Activated T-cell treated with anti-CD3 and anti-CD28 coated beads for 4 hours (primary cell): Measurements from ENCODE around the gene BCKDK.

Source experiments
- DNase-seq: peaks from one replicate; pipeline ENCODE4 v3.0.0-alpha.2; 2020

BCKDK gene

DNA sequence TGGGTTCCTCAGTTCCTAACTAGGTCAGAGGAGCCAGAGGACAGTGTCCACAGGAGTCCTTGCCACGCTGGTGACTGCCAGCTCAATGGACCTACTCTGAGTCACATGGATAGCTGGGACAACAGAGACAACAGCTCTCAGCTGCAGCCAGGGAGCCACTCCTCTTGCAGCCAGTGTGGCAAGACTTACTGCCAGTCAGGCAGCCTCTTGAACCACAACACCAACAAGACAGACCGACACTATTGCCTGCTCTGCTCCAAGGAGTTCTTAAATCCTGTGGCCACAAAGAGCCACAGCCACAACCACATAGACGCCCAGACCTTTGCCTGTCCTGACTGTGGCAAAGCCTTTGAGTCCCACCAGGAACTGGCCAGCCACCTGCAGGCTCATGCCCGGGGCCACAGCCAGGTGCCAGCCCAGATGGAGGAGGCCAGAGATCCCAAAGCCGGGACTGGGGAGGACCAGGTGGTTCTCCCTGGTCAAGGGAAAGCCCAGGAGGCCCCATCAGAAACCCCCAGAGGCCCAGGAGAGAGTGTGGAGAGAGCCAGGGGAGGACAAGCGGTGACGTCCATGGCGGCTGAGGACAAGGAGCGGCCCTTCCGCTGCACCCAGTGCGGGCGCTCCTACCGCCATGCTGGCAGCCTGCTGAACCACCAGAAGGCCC is 27.3 kb upstream of the BCKDK start:
- DNase-seq = no peak

DNA sequence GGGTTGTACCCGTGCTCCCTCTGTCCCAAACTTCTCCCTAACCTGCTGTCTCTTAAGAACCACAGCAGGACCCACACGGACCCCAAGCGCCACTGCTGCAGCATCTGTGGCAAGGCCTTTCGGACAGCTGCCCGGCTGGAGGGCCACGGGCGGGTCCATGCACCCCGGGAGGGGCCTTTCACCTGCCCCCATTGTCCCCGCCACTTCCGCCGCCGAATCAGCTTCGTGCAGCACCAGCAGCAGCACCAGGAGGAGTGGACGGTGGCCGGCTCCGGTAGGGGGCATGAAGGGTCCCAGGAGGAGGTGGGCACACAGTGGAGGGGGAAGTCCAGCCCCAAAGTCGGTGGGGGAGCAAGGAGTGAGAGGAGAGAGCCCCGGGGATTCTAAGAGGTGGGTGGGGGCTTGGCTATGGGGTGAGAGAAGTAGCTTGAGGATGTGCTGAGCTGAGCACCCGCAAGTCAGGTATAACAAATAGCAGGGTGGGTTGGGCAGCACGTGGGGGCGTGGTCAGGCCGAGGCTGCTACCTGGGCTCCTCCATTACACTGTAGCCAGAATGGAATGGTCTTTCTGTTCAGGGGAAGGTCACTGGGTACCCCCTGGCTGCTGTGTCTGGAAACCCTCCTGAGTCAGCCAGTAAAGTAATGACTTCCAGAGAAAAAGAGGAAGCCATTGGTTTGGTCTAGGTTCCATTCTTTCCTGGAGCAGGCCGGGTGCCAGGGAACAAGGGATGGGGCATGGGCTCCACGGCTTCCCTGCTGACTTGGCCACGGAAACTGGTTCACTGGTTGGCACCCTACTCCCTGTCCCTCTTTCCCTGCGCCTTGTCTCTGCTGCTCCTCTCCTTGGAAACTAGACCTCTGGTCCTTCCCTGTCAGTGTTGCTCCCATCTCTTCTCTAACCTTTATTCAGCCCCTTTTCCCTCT is 26.5 kb upstream of the BCKDK start:
- DNase-seq = no peak

DNA sequence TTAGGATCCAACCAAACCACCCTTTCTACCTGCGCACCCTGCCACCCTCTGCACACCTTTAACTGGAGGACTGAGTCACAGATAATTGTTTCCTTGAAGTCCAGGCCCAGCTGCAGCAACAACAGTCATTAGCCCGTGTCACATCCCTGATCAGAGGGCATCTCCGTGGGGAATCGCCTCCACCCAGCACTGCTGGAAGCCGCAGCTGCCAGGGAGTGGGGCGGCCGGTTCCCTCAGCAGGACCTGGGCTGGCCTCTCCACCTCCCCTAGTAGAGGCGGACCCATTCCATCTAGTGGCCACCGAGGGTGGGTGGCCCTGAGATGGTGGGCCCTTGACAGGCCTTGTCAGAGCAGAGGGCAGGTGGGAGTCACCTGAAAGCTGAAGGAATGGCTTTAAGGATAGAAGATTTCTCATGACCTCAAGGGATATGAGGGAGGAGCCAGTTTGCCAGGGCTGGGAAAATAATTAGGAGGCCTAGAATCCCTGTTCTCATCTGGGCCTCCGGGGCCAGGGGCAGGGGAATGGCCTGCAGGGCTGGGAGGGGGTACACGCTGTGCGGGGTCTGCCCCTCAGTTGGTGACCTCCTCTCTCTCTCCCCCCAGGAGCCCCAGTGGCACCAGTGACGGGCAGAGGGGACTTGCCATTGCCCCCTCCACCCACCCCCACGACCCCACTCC is 25.7 kb upstream of the BCKDK start:
- no peak for DNase-seq

DNA sequence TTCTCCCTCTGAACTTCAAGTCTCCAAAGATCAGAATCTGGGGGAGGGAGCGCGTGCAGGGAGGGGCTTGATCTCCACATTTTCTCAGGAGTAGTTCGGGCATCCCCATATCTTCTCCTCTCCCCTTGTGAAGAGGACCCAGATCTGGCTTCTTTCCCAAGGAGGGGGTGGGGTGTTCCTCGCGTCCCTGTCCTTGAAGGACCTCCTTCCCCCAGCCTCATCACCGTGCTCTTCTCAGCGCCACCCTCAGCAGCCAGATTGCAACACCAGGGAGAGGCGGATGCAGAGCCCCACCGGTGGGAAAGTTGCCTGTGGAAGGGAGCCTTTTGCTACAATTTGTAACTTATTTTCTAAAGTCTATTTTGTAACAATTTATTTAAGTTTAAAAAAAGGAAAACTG is 25.1 kb upstream of the BCKDK start:
- DNase-seq = no peak

DNA sequence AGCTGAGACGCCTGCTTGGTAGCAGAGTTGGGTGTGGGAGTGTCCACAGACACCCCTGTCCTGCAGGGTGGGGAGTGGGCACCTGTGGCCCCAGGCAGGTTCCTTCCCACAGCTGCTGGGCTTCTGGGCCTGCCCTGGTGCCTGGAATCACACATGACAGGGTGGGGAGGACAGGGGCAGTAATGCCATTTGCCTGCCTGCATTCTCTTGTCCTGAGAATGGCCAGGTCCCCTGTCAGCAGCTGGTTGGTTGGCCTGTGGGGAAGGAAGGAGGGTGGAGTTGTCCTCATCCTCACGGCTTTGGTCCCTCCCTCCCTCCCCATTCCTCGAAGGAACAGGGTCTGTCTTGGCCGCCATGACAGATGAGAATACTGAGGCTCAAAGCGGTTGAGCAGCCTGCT is 24.6 kb upstream of the BCKDK start:
- DNase-seq = no peak

DNA sequence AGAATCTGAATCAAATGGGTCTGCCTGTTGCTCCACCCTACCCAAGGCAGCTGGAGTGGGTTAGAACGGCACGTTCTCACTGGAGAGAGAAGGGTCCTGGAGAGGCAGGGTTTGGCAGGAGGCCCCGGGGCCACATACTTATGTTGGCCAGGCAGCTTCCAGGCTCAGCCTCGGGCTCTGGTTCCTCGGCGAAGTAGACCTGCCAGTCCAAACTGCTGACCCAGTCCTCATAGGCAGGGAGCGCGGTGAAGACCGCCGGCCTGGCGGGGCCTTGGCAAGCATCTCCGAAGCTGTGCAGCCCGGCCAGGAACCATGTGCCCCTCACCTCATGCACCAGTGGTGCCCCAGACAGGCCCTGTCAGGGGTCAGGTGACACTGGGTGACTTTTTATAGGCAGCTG is 24.2 kb upstream of the BCKDK start:
- no peak for DNase-seq

DNA sequence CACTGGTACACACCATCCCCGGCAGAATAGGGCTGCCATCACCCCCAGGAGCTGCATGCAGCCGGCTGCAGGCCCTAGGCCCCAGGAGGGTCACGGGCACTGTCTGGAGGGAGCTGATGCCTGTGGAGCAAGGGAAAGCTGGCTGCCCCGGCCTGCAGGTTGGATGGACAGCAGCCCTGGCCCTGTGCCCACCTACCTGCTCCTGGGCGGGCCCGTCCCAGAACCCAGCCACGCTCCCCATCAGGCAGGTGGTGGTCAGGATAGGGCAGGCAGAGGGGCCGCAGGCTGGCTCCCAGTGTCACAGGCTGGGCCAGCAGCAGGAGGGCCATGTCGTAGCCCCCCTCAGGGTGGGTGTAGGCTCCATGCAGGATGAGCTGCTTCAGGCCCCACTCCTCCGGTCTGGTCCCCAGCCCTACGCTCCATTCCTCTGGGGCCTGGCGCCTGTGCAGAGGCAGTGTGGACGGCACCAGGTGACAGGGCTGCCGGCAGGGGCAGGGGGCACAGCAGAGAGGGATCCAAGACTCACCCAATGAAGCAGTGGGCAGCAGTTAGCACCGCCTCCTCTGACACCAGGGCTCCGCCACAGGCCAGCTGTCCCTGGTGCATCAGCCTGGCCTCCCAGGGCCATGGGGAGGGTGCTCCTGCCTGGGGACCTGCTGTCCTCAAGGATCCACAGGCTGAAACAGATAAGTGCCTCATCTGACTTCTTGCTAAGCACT is 23.4 kb upstream of the BCKDK start:
- no peak for DNase-seq

DNA sequence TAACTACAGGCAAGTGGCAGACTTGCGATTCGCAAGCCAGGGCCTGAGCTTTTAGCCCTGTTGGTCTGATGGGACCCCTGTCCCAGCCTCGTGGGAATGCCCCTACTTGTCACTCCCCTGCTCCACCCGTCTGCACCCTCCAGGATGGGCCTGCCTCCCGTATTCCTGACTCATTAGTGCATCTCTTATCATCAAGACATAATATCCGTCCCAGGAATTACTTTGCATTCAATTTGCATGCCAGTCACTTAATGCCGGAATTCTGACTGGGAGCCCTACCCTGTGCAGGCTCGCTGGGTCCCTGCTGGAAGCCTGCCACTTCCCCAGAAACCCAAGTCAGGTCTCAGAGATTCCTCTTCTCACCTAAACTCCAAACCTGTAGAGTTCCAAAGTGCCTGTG is 22.8 kb upstream of the BCKDK start:
- no peak for DNase-seq

DNA sequence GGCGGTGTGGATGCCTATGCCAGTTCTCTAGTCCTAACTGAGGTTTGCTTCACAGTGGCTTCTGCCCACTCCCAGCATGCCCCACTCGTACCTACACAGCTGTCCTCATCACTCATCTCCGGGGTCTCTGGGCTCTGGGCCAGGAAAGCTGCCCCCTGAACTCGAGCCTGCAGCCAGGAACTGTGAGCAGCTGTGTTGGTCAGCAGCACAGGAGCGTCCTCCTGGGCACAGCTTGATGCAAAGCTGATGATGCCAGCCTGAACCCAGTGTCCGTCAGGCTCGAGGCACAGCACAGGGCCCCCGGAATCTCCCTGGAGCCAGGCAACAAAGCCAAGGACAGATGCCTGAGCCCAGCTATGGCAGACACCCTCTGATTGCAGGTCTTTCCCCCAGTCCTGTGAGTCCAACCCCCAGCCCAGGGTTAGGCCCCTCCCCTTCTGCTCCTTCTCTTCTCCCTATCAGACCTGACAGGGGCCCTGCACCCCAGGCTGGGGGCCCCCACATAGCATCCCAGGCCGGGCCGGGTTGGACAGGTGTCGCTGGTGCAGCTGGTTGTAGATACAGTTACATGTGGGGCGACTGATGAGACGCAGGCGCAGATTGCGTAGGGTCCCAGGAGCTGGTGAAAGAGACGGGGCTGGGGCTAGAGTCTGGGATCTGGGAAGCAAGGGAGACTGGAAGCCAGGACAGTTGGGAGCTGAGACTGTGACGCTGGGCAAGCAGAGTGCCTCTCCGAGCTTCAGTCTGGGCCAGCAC is 22.1 kb upstream of the BCKDK start:
- DNase-seq = no peak

DNA sequence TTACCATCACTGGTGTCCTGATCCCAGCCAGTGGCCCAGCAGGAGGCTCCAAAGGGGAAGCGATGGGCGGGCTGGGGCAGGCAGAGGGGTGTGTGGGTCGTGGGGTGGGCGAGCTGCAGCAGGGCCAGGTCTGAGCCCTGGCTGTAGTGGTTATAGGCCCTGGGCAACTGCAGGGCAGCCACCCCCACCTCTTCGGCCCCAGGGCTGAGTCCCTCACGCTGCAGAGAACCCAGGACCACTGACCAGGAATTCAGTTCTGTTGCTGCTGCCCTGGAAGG is 21.6 kb upstream of the BCKDK start:
- DNase-seq = no peak

DNA sequence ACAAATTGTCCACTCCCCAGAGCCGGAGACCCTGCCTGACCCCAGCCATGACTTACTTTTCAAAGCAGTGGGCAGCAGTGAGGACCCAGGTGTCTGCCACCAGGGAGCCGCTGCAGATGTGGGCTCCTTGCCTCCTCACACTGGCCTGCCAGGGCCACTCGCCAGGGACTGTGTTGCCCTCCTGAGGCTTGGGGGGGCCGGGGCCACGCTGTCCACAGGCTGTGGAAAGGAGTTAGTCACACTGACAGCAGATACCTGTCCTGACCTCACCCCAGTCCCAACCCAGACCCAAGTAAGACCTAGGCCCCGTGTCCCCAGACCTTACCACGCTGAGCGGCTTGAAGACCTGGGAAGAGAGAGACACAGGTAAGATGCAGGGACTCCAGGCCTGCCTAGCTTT is 20.7 kb upstream of the BCKDK start:
- DNase-seq = no peak

DNA sequence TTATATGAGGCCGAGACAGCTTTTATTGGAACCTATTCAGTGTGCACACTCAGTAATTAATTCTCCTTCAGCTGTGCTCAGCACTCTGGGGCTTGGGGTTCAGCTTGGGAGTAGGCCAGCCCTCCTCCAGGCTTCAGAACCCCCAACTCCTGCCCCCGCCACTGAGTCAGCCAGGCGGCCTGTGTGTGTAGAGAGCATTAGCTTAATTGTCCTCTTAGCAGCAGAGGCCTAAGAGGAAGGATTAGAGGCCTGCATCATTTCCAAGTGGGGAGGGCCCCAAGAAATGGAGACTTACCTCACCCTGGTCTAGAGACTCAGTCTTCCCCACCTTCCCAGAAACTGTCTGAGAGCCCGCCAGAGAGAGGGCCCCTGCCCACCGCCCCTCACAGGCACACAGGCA is 20.2 kb upstream of the BCKDK start:
- no peak for DNase-seq

DNA sequence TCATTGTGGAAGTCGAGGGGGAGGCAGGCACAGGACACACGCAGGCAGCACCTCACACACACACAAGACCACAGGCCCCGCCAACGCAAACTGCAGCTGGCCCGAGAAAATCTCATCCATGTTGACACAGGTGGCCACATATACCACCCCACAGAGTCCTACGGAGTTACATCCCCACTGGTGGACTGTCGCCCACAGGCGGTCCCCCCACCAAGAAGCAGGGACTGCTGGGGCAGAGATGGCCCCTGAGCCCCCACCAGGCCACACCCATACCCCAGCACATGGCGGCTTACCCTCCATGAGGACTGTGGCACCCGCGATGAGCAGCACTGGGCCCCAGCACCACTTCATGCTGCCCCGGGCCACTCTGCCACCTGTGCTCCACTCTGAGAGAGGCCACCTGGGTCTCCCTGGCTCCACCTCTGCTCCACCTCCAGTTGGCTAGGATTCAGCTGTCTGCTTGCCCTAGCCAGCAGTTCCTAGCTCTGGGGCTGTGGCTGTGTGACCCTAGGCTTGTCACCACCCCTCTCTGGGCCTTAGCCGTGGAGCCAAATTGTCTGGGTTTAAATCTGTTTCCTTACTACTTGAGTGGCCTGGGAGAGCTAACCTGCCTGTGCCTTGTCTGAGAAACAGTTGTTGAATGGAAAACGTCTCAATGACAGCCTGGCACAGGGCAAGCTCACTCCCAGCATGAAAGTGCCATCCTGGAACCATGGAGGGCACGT is 19.6 kb upstream of the BCKDK start, which contains the start of gene PRSS53:
TSS of gene PRSS53 (minus strand) at position 485 of the 725 bp plus-strand sequence. CDS start at position 351, 134 bp downstream.
- no peak for DNase-seq

DNA sequence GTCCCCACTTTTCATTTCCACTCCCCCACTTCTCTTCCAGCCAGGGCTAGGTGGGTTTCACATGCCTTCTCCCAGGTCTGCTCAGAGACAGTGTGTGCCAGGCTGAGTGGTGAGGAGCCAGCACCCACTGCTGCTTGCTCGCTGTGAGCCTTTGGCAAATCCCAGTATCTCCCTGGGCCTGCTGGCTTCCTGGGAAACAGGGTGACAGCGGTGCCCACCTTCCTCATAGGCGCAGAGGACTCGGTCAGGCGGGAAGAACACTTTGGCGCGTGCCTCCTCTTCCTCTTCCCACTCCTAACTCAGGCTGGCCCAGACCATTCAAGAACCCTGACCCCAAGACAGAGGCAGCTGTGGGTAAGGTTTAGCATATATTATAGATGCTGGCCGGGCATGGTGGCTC is 19.0 kb upstream of the BCKDK start:
- no peak for DNase-seq

DNA sequence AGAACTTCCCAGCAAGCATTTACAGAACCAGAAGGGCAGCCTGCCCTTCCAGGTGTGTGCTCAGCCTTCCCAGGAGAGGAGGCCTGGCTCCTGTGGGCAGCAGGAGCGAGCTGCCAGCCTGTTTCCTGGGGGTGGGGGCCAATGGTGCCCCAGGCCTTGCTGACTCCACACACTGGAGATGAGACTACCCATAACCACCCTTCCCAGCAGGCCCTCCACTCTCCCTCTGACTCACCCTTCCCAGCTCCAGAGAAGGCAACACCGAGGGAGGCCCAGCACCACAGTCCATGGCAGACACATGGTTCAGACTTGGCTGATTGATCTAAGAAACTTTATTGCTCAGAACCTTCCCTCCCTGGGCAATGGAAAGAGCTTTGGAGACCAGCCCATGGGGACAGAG is 17.6 kb upstream of the BCKDK start:
- no peak for DNase-seq

DNA sequence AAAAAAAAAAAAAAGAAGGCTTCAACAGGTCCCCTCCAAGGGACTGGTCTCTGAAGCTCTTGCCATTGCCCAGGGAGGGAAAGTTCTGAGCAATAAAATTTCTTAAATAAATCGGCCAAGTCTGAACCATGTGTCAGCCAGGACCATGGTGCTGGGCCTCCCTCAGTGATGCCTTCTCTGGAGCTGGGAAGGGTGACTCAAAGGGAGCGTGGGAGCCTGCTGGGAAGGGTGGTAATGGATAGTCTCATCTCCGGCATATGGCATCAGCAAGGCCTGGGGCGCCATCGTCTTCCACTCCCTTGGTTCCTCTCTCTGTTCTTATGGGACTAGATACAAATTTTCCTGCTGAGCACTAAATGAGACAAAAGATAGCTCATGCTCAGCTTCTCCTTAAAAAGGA is 15.9 kb upstream of the BCKDK start:
- DNase-seq = no peak

DNA sequence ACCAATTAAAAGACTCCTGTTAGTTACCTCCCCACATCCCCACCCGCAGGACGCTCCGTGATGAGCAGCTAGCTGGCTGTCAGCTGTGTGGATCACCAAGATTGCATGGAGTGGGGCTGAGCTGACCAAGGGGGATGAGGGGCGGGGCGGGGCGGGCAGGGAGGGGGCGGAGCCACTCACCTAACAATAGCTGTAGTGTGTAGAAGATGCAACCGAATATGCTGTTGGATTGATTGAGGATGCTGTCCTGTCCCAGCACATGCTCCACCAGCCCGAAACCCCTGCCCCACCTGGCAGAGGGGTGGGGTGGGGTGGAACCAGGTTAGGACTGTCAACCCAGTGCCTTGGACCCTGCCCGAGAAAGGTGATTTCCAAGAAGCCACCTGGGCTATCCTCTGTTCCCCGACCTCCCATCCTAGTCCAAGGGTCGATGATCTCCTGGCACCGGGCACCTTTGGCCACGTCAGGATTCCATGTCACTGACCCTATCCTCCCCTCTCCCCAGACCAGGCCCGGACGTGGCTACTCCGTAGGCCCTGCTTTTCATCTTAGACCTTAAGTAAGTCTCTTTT is 15.0 kb upstream of the BCKDK start:
- DNase-seq = no peak

DNA sequence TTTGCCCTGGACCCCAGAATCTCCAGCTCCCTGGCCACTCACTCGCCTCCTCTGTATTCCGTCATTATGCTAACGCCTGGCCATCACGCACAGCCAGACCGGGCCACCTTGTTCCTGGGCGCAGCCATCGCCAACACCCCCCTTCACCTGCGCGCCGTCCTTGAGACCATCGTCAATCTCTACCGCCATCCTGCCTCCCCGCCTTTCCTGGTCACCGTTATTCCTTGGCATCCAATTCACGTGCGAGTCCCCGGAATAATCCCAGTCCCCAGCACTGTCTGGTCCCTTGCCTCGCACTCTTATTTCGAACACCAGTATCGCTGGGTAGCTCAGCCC is 14.1 kb upstream of the BCKDK start:
- DNase-seq = no peak

DNA sequence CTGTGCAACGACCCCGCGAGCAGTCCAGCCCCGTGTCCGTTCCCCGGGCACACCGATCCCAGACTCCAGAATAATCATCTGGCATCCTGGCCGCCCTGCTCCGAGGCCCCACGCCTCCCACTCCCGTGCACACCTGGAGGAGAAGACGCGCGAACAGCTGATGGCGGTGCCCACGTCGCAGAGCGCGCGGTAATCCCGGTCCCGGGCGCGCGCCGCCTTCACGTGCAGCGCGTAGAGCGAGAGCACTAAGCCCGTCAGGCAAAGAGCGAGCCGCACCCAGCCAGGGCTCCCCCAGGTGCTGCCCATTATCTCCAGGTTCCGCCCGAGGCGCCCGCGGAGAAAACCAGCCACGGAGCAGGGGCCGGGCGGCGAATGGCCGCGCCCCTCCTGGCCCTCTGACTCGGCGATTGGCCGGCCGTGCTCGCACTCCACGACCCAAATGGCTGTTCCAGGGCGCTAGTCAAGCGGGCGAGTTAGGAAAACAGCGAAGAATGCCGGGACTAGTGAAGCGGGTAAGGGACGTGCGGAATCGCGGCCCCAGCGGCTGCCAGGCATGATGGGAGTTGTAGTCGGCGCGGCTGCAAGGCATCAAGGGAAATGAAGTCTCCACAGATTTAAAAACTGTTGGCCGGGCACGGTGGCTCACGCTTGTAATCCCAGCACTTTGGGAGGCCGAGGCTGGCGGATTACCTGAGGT is 13.6 kb upstream of the BCKDK start, which contains the start of gene VKORC1:
TSS of gene VKORC1 (minus strand) at position 374 of the 697 bp plus-strand sequence. CDS start at position 306, 68 bp downstream.
- DNase-seq = peak; percentile 72

DNA sequence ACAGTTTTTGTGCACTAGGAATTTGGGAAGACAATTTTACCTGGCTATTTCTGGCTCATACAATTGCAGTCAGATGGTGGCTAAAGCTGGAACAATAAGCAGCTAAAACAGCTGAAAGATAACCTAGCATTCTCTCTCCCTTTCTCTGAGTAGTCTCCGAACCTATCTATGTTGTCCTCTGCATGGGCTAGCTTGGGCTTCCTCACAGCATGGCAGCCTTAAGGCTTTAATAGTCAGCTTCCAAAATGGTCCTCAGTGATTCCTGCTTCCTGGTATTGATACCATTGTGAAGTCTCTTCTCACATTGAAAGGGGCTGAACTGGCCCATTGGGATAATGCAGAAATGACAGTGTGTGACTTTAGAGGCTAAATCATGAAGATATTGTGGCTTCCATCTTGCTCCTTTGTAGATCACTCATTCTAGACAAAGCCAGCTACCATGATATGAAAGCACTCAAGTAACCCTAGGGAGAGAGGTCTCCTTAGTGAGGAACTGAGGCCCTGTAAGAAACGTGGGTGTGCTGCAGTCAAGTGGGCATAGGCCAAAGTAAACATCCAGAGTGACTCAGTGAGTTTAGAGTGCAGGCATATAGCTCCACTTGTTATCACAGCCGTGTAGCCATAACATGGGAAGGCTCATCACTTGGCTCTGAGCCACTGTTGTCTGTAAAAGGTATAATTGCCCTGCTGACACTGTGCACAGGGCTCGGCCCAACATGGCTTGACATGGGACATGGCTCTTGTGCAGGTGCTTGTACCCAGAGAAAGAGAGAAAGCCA is 8.1 kb upstream of the BCKDK start:
- DNase-seq = no peak
